Sigmoid colon (tissue), 4 donors: Measurements from ENCODE around the gene TNFAIP2.

Source experiments
- EP300 ChIP-seq, 4 donors: sonication (generic); formaldehyde crosslinking; IDR thresholded peaks; one replicate each; pipeline ENCODE4 v1.6.1; 2017; ENCODE audit warnings: antibody characterized with exemption in 4 of 4
- POLR2A ChIP-seq, 2 donors: fragments of 450-650 bp; IDR thresholded peaks; one replicate each; pipeline ENCODE4 v1.6.1; 2016; ENCODE audit warnings: antibody characterized with exemption in 2 of 2, mild to moderate bottlenecking in 2 of 2, moderate library complexity in 2 of 2
- POLR2AphosphoS5 ChIP-seq, 4 donors: sonication (generic); formaldehyde crosslinking; IDR thresholded peaks; one replicate each; pipeline ENCODE4 v1.6.1; 2017; ENCODE audit warnings: antibody characterized with exemption in 4 of 4
- TF ChIP-seq, protein P1 (sequence below), 4 experiments: fragments of 450-650 bp in 3 of 4; fragments of 200-600 bp in 1 of 4; IDR thresholded peaks; one replicate each; pipeline ENCODE4 v1.5.1; 2016 to 2019; ENCODE audit warnings: antibody characterized with exemption in 4 of 4, mild to moderate bottlenecking in 3 of 4, moderate library complexity in 2 of 4

DNA sequence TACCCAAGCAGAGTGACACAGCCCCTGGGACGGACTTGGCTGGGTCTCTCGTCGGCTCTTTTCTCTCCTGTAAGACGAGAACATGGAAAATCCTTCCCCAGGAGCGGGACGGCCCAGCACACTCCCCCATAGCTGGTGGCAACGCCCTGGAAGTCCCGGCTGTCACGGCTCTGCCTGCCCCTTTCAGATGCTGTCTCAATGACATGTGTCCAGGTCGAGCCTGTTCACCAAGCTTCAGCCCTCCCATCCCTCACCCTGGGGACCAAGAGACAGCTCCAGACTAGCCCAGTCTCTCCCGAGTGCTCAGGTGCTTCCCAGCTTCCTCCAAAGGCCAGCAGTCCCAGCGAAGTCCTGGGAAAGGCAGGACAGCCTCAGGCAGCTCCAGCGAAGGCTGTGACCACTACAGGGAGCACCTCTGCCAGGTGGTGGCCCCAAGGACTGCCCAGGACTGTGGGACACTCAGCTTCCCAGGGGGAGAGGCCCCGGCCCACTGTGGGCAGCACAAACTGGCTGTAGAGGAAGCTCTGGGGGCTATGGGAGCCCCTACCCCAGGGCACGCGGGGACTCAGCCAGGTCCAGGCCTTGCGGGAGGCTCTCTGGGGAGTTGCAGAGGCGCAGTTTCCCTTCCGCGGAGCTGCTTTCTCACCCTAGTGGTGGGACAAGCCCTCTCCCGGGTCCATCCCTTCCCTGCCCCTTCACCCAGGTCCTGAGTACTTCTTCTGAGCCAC, 33.6 kb downstream of the TNFAIP2 start:
- no peak for TF ChIP-seq POLR2A (IDR thresholded peaks at IDR 0.05)
- TF ChIP-seq, protein P1, sequence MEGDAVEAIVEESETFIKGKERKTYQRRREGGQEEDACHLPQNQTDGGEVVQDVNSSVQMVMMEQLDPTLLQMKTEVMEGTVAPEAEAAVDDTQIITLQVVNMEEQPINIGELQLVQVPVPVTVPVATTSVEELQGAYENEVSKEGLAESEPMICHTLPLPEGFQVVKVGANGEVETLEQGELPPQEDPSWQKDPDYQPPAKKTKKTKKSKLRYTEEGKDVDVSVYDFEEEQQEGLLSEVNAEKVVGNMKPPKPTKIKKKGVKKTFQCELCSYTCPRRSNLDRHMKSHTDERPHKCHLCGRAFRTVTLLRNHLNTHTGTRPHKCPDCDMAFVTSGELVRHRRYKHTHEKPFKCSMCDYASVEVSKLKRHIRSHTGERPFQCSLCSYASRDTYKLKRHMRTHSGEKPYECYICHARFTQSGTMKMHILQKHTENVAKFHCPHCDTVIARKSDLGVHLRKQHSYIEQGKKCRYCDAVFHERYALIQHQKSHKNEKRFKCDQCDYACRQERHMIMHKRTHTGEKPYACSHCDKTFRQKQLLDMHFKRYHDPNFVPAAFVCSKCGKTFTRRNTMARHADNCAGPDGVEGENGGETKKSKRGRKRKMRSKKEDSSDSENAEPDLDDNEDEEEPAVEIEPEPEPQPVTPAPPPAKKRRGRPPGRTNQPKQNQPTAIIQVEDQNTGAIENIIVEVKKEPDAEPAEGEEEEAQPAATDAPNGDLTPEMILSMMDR (IDR thresholded peaks at IDR 0.05) = no peak
- TF ChIP-seq EP300 (IDR thresholded peaks at IDR 0.05) = no peak
- no peak for TF ChIP-seq POLR2AphosphoS5 (IDR thresholded peaks at IDR 0.05)
